Body of pancreas (tissue), 4 donors: ENCODE measurements around the gene COTL1.

ENCODE experiments used
- POLR2A ChIP-seq, 3 donors: fragments of 450-650 bp; IDR thresholded peaks; one replicate each; pipeline ENCODE4 v1.6.1; 2016; ENCODE audit warnings: antibody characterized with exemption in 3 of 3, mild to moderate bottlenecking in 2 of 3
- TF ChIP-seq, protein P1 (sequence below), 7 experiments: fragments of 450-650 bp in 4 of 7; fragments of 200-600 bp in 3 of 7; sonication (generic) in 3 of 7; IDR thresholded peaks; one replicate each; pipeline ENCODE4 v1.5.1; 2016 to 2019; ENCODE audit warnings: antibody characterized with exemption in 7 of 7

DNA sequence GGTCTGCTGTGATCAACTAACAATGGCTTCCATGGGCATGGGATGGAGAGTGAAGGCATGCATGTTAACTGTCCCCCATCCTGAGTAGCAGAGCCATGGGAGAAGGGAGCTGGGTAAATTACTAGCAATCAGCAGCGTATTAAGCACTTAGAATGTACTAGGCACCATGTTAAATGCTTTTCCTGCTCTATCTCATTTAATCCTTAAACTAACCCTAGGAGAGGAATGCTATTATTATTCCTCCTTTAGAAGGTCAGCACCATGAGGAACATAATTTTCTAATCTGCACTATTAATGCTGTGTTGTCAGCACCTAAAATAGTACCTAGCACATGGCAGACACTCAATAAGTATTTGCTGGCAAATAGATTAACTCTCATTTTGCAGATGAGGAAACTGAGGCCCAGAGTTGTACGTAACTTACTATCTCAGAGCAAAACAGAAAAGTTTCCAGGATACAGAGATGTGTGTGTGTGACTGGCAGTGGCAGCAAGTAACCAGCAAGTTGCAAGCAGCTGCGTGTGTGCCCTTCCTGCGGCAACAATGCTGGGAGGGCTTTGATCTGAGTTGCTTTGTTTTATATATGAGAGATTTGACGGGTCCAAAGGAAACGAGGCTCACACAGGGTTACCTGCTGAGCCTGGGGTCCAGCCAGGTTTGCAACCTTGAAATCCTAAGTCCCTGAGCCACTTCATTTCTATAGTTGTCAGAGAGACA lies 23.9 kb upstream of the COTL1 start:
- no peak for TF ChIP-seq POLR2A (IDR thresholded peaks at IDR 0.05)
- TF ChIP-seq, protein P1, sequence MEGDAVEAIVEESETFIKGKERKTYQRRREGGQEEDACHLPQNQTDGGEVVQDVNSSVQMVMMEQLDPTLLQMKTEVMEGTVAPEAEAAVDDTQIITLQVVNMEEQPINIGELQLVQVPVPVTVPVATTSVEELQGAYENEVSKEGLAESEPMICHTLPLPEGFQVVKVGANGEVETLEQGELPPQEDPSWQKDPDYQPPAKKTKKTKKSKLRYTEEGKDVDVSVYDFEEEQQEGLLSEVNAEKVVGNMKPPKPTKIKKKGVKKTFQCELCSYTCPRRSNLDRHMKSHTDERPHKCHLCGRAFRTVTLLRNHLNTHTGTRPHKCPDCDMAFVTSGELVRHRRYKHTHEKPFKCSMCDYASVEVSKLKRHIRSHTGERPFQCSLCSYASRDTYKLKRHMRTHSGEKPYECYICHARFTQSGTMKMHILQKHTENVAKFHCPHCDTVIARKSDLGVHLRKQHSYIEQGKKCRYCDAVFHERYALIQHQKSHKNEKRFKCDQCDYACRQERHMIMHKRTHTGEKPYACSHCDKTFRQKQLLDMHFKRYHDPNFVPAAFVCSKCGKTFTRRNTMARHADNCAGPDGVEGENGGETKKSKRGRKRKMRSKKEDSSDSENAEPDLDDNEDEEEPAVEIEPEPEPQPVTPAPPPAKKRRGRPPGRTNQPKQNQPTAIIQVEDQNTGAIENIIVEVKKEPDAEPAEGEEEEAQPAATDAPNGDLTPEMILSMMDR (IDR thresholded peaks at IDR 0.05) = no peak
